ENCODE results near the gene SH3RF3. TPM values are rescaled to one million over a fixed set of nuclear protein-coding genes. Genes with fewer than 3 reads are reported as not detected.

Gene SH3RF3
- total RNA-seq, 3 donors from 2014 or later = 3.2 to 5.6 (median 4.6) TPM

DNA sequence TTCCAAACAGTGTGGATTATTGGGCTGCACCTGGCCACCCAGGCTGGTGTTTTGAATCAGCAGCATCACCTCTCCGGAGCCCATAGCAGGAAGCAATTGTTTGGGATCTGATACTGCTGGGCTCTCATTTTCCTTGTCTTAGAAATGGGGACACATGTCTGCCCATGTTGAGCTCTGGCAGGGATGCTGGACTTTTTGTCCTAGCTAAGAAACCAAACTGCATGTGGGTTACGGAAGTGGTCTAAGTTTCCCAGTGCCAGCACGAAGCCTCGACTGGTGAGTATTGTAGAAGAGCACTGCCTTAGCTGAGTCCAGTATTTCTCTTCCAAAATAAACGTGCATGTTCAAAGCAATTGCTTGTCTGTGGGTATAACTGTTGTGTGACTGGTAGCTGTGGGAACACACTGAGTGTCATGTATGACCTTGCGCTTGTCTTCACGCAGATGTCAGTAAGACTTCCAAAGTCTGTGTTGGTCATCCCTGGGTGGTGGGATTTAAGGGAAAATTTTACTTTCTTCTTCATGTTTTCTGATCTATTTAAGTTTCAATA lies 43.6 kb downstream of the SH3RF3 start:
- H3K4me1 ChIP-seq = peaks cover 0 to 6% of the 10 kb centered on the region in 2 donors
- no peak overlapping the region for H3K27ac ChIP-seq
- H3K9me3 ChIP-seq = no peaks in the 10 kb centered on the region
- no peak overlapping the region for H3K4me3 ChIP-seq
- no peak for DNase-seq (ENCODE audit: low spot score in 2 of 2)
- TF ChIP-seq POLR2AphosphoS5 (IDR thresholded peaks at IDR 0.05) = no peak
- TF ChIP-seq, protein P1, sequence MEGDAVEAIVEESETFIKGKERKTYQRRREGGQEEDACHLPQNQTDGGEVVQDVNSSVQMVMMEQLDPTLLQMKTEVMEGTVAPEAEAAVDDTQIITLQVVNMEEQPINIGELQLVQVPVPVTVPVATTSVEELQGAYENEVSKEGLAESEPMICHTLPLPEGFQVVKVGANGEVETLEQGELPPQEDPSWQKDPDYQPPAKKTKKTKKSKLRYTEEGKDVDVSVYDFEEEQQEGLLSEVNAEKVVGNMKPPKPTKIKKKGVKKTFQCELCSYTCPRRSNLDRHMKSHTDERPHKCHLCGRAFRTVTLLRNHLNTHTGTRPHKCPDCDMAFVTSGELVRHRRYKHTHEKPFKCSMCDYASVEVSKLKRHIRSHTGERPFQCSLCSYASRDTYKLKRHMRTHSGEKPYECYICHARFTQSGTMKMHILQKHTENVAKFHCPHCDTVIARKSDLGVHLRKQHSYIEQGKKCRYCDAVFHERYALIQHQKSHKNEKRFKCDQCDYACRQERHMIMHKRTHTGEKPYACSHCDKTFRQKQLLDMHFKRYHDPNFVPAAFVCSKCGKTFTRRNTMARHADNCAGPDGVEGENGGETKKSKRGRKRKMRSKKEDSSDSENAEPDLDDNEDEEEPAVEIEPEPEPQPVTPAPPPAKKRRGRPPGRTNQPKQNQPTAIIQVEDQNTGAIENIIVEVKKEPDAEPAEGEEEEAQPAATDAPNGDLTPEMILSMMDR (IDR thresholded peaks at IDR 0.05) = no peak
- TF ChIP-seq POLR2A (IDR thresholded peaks at IDR 0.05) = no peak
- H3K36me3 ChIP-seq = no peaks in the 10 kb centered on the region
- intact Hi-C loops (cut with DNase I; ENCODE audit: low total_unique reads) = no loop called here
- no peaks in the 10 kb centered on the region for H3K27me3 ChIP-seq

DNA sequence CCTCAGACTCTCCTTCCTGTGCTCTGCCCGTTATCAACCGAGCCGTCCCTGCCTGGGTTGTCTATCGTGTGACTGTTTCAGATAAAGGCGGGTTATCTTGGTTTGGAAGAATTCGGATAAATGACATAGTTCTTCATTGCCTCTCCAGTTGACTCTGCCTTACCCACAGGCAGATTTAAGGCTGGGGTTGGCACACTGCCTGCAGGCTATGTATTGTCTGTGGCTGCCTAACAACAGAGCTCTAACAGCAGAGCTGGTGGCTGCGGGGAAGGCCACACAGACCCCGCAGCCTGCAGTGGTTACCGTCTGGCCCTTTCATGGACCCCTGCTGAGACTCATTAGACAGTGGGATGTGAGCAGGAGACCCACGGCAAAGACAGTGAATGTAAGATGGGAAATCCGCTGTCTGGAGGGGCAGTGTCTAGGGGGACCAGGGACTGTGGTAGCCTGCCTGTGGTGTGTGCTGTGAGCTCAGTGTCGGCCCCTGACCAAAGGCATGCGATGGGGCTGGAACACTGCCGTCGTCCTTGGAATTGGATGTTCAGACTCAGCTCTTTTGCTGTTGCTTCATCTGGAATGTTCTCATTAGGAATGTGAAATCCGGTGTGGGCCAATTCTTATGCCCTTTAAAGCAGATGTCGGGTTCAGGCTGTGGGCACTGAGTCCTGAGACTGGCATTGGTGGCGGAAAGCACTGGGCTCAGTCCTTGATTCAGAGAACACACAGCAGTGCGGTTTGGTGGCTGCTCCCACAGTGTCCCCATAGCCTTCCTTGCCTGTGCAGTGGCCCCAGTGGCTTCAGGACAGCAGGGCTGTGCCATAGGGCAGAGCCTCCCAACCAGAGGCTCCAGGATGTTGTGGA lies 44.5 kb downstream of the SH3RF3 start:
- peak in 1 of 2 donors; percentile 87 for DNase-seq (ENCODE audit: low spot score in 2 of 2)
- H3K36me3 ChIP-seq = no peaks in the 10 kb centered on the region
- H3K27me3 ChIP-seq = no peaks in the 10 kb centered on the region
- H3K27ac ChIP-seq = peak overlapping the region; percentile 71 to 78
- no peaks in the 10 kb centered on the region for H3K9me3 ChIP-seq
- no peak for TF ChIP-seq POLR2A (IDR thresholded peaks at IDR 0.05)
- TF ChIP-seq POLR2AphosphoS5 (IDR thresholded peaks at IDR 0.05) = peak in 1 of 3 donors; percentile 66
- intact Hi-C loops (cut with DNase I; ENCODE audit: low total_unique reads) = no loop called here
- peak overlapping the region in 1 of 3 donors; percentile 33 for H3K4me3 ChIP-seq
- peaks cover 0 to 6% of the 10 kb centered on the region in 2 donors for H3K4me1 ChIP-seq

DNA sequence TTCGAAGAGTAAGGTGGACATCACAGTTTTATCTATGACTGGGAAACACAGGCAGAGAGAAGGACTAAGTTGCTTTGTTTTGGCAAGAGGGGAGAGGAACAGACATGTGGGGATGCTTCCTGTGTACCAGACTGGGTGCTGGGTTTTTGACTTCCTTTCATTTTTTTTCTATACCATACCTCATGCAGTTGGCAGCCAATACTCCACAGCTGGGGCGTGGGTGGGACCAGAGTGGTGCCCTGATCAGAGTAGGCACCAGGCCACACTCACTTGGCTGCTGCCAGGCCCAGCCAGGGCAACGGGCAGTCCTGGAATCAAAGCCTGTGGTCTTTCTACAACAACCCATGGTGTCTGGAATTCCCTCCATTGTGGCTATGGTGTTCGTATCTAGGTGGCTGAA lies 45.2 kb downstream of the SH3RF3 start:
- no peak for TF ChIP-seq POLR2AphosphoS5 (IDR thresholded peaks at IDR 0.05)
- TF ChIP-seq POLR2A (IDR thresholded peaks at IDR 0.05) = no peak
- TF ChIP-seq, protein P1 (IDR thresholded peaks at IDR 0.05) = no peak
- no peak for DNase-seq (ENCODE audit: low spot score in 2 of 2)

DNA sequence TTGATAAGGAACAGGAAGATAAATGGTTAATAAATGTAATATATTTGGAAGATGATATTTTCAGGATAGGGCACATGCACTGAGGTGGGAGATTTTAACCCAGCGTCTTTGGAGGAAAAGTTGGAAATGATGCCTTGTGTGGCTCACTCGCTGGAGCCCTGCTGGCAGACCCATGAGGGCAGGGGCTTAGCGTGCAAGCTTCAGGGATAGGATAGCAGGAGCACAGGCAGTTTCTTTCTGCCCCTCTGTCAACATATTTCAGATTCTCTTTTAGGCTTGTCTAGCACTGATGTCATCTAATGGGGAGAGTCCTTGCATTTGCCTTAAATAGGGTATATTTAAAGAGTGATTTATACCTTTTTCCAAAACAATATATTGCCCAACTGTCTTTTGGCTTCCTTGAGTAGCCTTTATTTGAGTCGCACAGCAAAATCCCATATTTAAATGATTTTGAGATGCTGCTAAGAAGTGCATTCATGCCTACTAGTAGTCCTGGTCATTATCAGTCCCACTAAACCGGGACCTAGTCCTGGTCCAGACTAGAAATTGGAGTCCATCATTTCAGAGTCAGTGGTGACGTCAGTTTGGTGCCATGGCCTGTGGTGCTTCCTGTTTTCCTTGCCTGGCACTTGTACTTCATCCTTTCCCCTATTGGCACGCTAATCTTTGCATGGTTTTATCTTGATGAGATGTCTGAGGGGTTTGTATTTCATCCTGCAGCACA lies 45.8 kb downstream of the SH3RF3 start:
- TF ChIP-seq, protein P1 (IDR thresholded peaks at IDR 0.05) = no peak
- TF ChIP-seq POLR2AphosphoS5 (IDR thresholded peaks at IDR 0.05) (no peak), POLR2A (IDR thresholded peaks at IDR 0.05) (no peak)
- intact Hi-C loops (cut with DNase I; ENCODE audit: low total_unique reads) = no loop called here
- H3K4me1 ChIP-seq = peaks cover 0 to 6% of the 10 kb centered on the region in 2 donors
- DNase-seq (ENCODE audit: low spot score in 2 of 2) = no peak
- no peaks in the 10 kb centered on the region for H3K9me3 ChIP-seq
- no peak overlapping the region for H3K4me3 ChIP-seq
- peak overlapping the region; percentile 71 to 78 for H3K27ac ChIP-seq
- H3K36me3 ChIP-seq = no peaks in the 10 kb centered on the region
- no peaks in the 10 kb centered on the region for H3K27me3 ChIP-seq

More for the DNA sequence above, 45.2 kb downstream of the SH3RF3 start:
- Histone ChIP-seq H3K4me1 (peaks cover 0 to 6% of the 10 kb centered on the region in 2 donors), H3K27me3 (no peaks in the 10 kb centered on the region), H3K9me3 (no peaks in the 10 kb centered on the region), H3K36me3 (no peaks in the 10 kb centered on the region), H3K4me3 (no peak overlapping the region), H3K27ac (peak overlapping the region; percentile 71 to 78)
- intact Hi-C loops (cut with DNase I; ENCODE audit: low total_unique reads) = no loop called here

DNA sequence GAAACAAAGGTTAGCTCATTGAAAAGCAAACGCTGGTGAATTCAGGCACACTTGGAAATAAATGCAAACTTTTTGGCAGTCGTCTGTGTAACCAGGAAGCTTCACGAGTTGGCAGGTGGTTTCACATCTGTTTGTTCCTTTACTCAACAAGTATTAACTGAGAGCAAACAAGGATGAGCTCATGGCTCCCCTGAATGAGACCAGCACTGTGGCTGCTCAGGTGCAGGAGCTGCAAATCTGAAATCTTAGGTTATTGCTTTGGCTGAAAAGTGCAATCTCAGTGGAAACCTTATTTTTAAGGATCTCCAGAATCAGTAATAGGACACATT lies 46.3 kb downstream of the SH3RF3 start:
- intact Hi-C loops (cut with DNase I; ENCODE audit: low total_unique reads) = no loop called here
- no peaks in the 10 kb centered on the region for H3K27me3 ChIP-seq
- H3K27ac ChIP-seq = no peak overlapping the region
- no peak for TF ChIP-seq POLR2AphosphoS5 (IDR thresholded peaks at IDR 0.05)
- no peaks in the 10 kb centered on the region for H3K36me3 ChIP-seq
- H3K4me3 ChIP-seq = no peak overlapping the region
- DNase-seq (ENCODE audit: low spot score in 2 of 2) = no peak
- H3K4me1 ChIP-seq = peaks cover 0 to 6% of the 10 kb centered on the region in 2 donors
- H3K9me3 ChIP-seq = no peaks in the 10 kb centered on the region

Data from breast epithelium (tissue), 4 donors.